WI38 (cell line): ENCODE measurements around the gene LMAN2L.

Experiments used
- H3K4me3 ChIP-seq: 2 replicates; pipeline ENCODE4 v1.5.1; 2011; ENCODE audit warnings: low read depth, mild to moderate bottlenecking, control low read depth, low read length
- CTCF ChIP-seq: IDR thresholded peaks from 2 replicates; pipeline ENCODE4 v1.5.1; 2012; ENCODE audit warnings: low read depth, mild to moderate bottlenecking, control low read depth, low read length

LMAN2L gene

GRCh38 chr2:96684883-96685576, 54.8 kb downstream of the LMAN2L start:
- no peak overlapping the region for H3K4me3 ChIP-seq

GRCh38 chr2:96683972-96684820, 55.7 kb downstream of the LMAN2L start:
- no peak for TF ChIP-seq CTCF
- H3K4me3 ChIP-seq = no peak overlapping the region

More at GRCh38 chr2:96684883-96685576, 54.8 kb downstream of the LMAN2L start:
- no peak for TF ChIP-seq CTCF

- no peak for TF ChIP-seq CTCF
- H3K4me3 ChIP-seq = no peak overlapping the region
Observed at GRCh38 chr2:96683307-96683706, 56.6 kb downstream of the LMAN2L start.

DNA sequence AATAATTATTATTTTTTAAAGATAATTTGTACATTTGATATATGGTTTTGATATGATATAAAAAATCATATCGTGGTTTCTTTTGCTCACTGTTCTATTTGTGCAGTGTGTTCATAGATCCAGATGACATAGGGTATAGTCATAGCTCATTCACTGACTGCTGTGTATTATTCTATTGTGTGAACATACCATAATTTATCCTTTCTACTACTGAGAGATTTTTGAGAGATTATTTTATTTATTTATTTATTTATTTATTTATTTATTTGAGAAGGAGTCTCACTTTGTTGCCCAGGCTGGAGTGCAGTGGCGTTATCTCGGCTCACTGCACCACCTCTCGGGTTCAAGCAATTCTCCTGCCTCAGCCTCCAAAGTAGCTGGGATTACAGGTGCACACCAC, 58.3 kb downstream of the LMAN2L start:
- no peak for TF ChIP-seq CTCF
- no peak overlapping the region for H3K4me3 ChIP-seq

DNA sequence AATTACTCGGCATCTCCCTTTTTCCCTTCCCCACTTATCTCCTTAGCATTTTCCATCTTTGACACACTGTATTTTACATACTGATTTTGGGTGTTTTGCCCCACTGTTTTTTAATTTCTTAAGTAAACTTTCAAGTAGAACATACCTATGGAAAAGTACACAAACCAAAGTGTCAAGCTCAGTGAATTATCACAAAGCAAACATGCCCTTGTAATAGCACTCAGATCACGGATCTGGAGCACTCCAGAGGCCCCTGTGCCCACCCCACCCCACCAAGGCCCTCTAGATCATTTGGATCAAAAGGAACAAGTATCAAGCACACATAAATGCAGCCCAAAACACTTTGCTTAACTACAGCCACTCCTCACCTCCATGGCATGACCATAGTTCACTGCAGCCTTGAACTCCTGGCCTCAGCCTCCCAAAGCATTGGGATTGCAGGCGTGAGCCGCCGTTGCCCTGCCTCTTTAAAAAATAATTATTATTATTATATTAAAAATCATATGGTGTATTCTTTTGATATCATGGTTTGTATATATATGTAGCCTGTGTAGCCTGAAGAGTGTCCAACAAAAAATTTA, 59.2 kb downstream of the LMAN2L start:
- no peak for TF ChIP-seq CTCF
- no peak overlapping the region for H3K4me3 ChIP-seq

GRCh38 chr2:96679848-96680247, 60.0 kb downstream of the LMAN2L start:
- no peak for TF ChIP-seq CTCF

DNA sequence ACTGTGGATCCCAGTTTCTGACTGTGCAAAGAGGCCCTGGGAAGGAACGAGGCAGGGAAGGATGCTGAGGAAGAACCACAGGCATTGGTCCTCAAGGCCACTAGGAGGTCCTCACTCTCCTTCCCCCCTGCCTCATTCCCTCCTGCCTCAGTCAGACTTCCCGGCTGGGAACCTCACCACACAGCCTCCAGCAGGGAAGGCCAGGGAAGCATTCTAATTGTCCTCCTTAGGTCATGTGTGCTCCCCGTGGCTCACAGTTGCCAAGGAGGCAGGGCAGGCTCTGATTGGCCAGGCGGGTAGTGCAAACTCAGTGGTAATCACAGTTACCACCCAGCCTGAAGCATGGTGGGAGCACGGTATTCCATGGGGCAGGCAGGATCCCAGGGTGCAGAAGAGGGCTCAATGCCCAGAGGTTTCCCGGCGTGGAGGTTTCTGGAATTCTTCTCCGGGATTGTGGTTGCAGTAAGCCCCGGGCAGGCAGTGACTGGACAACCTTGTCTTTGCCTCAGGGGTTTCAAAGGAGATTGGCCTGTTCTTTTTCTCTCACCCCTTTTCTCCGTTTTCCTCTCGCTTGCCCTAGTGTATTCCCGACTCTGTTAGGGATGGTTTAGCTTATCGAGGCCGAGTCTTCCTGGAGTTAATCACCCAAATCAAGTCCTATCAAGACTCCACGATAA, 70.2 kb downstream of the LMAN2L start:
- no peak for TF ChIP-seq CTCF
- H3K4me3 ChIP-seq = no peak overlapping the region

More at GRCh38 chr2:96679848-96680247, 60.0 kb downstream of the LMAN2L start:
- no peak overlapping the region for H3K4me3 ChIP-seq
